Astrocyte (in vitro differentiated cells and primary cell): ENCODE measurements around the gene CCS. TPM values are rescaled to one million over a fixed set of nuclear protein-coding genes. Genes with fewer than 3 reads are reported as not detected.

Experiments
- DNase-seq: peaks from one replicate; pipeline ENCODE4 v3.0.0-alpha.2; 2010; ENCODE audit warnings: low read depth
- FAIRE-seq: peaks from 2 replicates; lab custom pipeline; 2011; peaks lifted over from hg19 to GRCh38; lab: Jason Lieb, UNC
- H2AFZ ChIP-seq: 2 replicates; pipeline ENCODE4 v1.6.0; 2012; ENCODE audit warnings: low read depth, low read length, inconsistent platforms
- H3K27ac ChIP-seq: 2 replicates; pipeline ENCODE4 v1.5.1; 2011; ENCODE audit warnings: low read depth, low read length, inconsistent platforms
- H3K27me3 ChIP-seq: 2 replicates; pipeline ENCODE4 v1.6.0; 2011; ENCODE audit warnings: low read length, inconsistent platforms; ENCODE audit not compliant: insufficient read depth
- H3K36me3 ChIP-seq: 2 replicates; pipeline ENCODE4 v1.5.1; 2011; ENCODE audit warnings: low read length, inconsistent platforms; ENCODE audit not compliant: insufficient read depth
- H3K4me1 ChIP-seq: 2 replicates; pipeline ENCODE4 v1.5.1; 2011; ENCODE audit warnings: low read length, inconsistent platforms; ENCODE audit not compliant: insufficient read depth
- H3K4me2 ChIP-seq: 2 replicates; pipeline ENCODE4 v1.6.0; 2012; ENCODE audit warnings: low read length, inconsistent platforms
- H3K4me3 ChIP-seq: 2 replicates; pipeline ENCODE4 v1.5.1; 2011; ENCODE audit warnings: low read depth, mild to moderate bottlenecking, low read length, inconsistent platforms; ENCODE audit not compliant: insufficient read depth
- H3K79me2 ChIP-seq: 2 replicates; pipeline ENCODE4 v1.6.0; 2012; ENCODE audit warnings: mild to moderate bottlenecking, low read length, inconsistent platforms; ENCODE audit not compliant: insufficient read depth
- H3K9ac ChIP-seq: 2 replicates; pipeline ENCODE4 v1.6.0; 2012; ENCODE audit warnings: mild to moderate bottlenecking, low read length, inconsistent platforms
- H3K9me3 ChIP-seq: 2 replicates; pipeline ENCODE4 v1.5.1; 2012; ENCODE audit warnings: low read depth, mild to moderate bottlenecking, low read length, inconsistent platforms; ENCODE audit not compliant: insufficient read depth
- H4K20me1 ChIP-seq: 2 replicates; pipeline ENCODE4 v1.6.0; 2012; ENCODE audit warnings: low read length, inconsistent platforms; ENCODE audit not compliant: insufficient read depth
- H3K27ac Mint-ChIP-seq: one replicate; pipeline ENCODE4 v1.8.0; 2021; ENCODE audit warnings: mild to moderate bottlenecking, mixed read lengths; ENCODE audit not compliant: unreplicated experiment
- H3K27me3 Mint-ChIP-seq: one replicate; pipeline ENCODE4 v1.8.0; 2021; ENCODE audit warnings: low read depth, mixed read lengths; ENCODE audit not compliant: unreplicated experiment
- H3K36me3 Mint-ChIP-seq: one replicate; pipeline ENCODE4 v1.8.0; 2021; ENCODE audit warnings: low read depth, mixed read lengths; ENCODE audit not compliant: unreplicated experiment
- H3K4me1 Mint-ChIP-seq: one replicate; pipeline ENCODE4 v1.8.0; 2021; ENCODE audit warnings: low read depth, mixed read lengths; ENCODE audit not compliant: unreplicated experiment
- H3K4me3 Mint-ChIP-seq: one replicate; pipeline ENCODE4 v1.8.0; 2021; ENCODE audit warnings: mild to moderate bottlenecking, moderate library complexity, mixed read lengths; ENCODE audit not compliant: unreplicated experiment
- H3K9me3 Mint-ChIP-seq: one replicate; pipeline ENCODE4 v1.8.0; 2021; ENCODE audit warnings: mild to moderate bottlenecking, mixed read lengths; ENCODE audit not compliant: unreplicated experiment
- EZH2 ChIP-seq: IDR thresholded peaks from 2 replicates; pipeline ENCODE4 v1.6.1; 2012; ENCODE audit warnings: mild to moderate bottlenecking, low read length, inconsistent platforms; ENCODE audit not compliant: insufficient read depth
- total RNA-seq: library from RNA; stranded (reverse); gene quantifications from 2 replicates; pipeline ENCODE4 v1.2.1, GENCODE V29; 2021
- TF ChIP-seq, protein P1 (sequence below): IDR thresholded peaks from 2 replicates; pipeline ENCODE4 v1.5.1; 2011; ENCODE audit warnings: low read depth, mild to moderate bottlenecking, inconsistent platforms, low read length, moderate library complexity; ENCODE audit not compliant: insufficient read depth

CCS gene
- total RNA-seq, 1 donor from 2014 or later = 23.2 TPM

DNA sequence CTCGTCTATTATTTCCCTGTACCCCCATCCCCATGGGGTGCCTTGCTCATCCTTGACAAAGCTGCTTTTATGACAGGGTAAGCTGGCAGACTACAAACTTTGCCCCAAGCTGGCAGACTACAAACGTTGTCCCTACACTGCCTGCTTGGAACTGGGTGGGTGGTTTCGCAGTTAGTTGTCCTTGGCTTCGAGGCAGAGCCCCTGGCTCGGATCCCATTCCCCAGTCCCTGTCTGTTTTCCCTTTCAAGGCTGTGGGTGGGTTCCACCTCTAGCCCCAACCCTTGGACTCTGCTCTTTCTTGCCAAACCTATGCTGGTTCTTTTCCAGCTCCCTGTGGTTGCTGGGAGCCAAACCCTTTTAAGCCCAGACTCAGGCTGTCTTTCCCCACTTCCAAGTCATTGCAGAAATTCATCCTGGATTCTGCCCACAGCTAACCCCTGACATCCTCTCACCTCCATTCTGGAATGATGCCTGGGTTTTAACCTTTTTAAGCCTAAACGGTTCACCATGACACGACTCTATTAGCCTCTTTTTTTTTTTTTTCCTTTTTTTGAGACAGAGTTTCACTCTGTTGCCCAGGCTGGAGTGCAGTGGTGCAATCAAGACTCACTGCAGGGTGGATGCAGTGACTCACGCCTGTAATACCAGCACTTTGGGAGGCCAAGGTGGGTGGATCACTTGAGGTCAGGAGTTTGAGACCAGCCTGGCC is 14.3 kb downstream of the CCS start:
- DNase-seq = peak; percentile 69
- Histone ChIP-seq H3K4me2 (peak overlapping the region; percentile 9), H3K36me3 (no peaks in the 10 kb centered on the region), H3K9ac (no peak overlapping the region), H3K27ac (no peak overlapping the region), H3K4me3 (no peak overlapping the region), H4K20me1 (peaks cover 18% of the 10 kb centered on the region), H2AFZ (no peak overlapping the region), H3K79me2 (no peaks in the 10 kb centered on the region), H3K4me1 (peaks cover 4% of the 10 kb centered on the region), H3K27me3 (no peaks in the 10 kb centered on the region), H3K9me3 (no peaks in the 10 kb centered on the region)
- TF ChIP-seq, protein P1, sequence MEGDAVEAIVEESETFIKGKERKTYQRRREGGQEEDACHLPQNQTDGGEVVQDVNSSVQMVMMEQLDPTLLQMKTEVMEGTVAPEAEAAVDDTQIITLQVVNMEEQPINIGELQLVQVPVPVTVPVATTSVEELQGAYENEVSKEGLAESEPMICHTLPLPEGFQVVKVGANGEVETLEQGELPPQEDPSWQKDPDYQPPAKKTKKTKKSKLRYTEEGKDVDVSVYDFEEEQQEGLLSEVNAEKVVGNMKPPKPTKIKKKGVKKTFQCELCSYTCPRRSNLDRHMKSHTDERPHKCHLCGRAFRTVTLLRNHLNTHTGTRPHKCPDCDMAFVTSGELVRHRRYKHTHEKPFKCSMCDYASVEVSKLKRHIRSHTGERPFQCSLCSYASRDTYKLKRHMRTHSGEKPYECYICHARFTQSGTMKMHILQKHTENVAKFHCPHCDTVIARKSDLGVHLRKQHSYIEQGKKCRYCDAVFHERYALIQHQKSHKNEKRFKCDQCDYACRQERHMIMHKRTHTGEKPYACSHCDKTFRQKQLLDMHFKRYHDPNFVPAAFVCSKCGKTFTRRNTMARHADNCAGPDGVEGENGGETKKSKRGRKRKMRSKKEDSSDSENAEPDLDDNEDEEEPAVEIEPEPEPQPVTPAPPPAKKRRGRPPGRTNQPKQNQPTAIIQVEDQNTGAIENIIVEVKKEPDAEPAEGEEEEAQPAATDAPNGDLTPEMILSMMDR = no peak
- TF ChIP-seq EZH2 = no peak
- Mint-ChIP-seq H3K27me3 (no peaks in the 10 kb centered on the region), H3K9me3 (no peaks in the 10 kb centered on the region), H3K27ac (peak overlapping the region; percentile 62), H3K4me1 (no peaks in the 10 kb centered on the region), H3K36me3 (peaks cover 14% of the 10 kb centered on the region), H3K4me3 (no peak overlapping the region)
- no peak for FAIRE-seq

GRCh38 chr11:66609721-66610617 is 17.0 kb downstream of the CCS start:
- peaks cover 9% of the 10 kb centered on the region for H4K20me1 ChIP-seq
- no peak overlapping the region for H3K4me3 ChIP-seq
- H3K4me2 ChIP-seq = no peak overlapping the region
- no peak for DNase-seq
- H3K36me3 Mint-ChIP-seq = peaks cover 10% of the 10 kb centered on the region
- H3K79me2 ChIP-seq = no peaks in the 10 kb centered on the region
- no peaks in the 10 kb centered on the region for H3K9me3 ChIP-seq
- no peak for FAIRE-seq
- H3K4me1 ChIP-seq = no peaks in the 10 kb centered on the region
- no peaks in the 10 kb centered on the region for H3K9me3 Mint-ChIP-seq
- H3K27ac Mint-ChIP-seq = no peak overlapping the region
- H3K4me3 Mint-ChIP-seq = no peak overlapping the region
- no peak overlapping the region for H2AFZ ChIP-seq
- no peaks in the 10 kb centered on the region for H3K27me3 Mint-ChIP-seq
- no peak overlapping the region for H3K9ac ChIP-seq
- H3K27me3 ChIP-seq = no peaks in the 10 kb centered on the region
- no peaks in the 10 kb centered on the region for H3K4me1 Mint-ChIP-seq
- no peaks in the 10 kb centered on the region for H3K36me3 ChIP-seq
- H3K27ac ChIP-seq = no peak overlapping the region
- no peak for TF ChIP-seq EZH2
- TF ChIP-seq, protein P1 = no peak
